ENCODE data around the gene SYNDIG1. TPM values are rescaled to one million over a fixed set of nuclear protein-coding genes. Genes with fewer than 3 reads are reported as not detected.

SYNDIG1 gene
- total and polyA plus RNA-seq, 9 of the 15 experiments (the other 6 are each of a cell fraction or from before 2014, with no cell fraction given) = not detected

DNA sequence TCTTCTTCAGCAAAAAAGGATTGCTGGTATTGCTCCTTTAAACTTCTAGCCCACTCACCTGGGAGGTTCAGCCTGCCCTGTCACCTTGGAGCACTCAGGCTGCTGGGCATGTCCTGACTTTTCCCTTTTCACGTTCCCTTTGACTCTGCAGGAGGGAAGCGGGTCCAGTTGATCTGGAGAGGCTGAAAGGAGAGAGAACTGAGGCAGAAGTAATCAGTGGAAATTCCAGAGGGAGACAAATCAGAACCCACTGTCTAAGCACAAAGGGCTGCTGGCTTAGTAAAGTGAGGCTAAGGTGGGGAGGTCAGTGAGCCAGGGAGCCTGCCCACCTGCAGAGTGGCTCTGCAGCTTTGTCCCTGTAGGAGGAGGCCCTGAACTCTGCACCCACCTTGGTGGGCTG, 9.7 kb upstream of the SYNDIG1 start:
- H3K4me2 ChIP-seq (ENCODE audit: insufficient read depth, low read length) = no peak overlapping the region
- ChIA-PET CTCF (ENCODE audit: low intra/inter-chr PET ratio) (no interaction called here), POLR2A (no interaction called here)
- H3K4me3 ChIP-seq = no peak overlapping the region
- intact Hi-C loops (cut with micrococcal nuclease) = no loop called here
- no peak for FAIRE-seq
- H3K27me3 ChIP-seq (ENCODE audit: control insufficient read depth in 2 of 2, insufficient read depth in 2 of 2, low read length in 2 of 2) = no peaks in the 10 kb centered on the region; a peak in 1 of 5 replicates
- H3K9me3 ChIP-seq (replicated peaks; ENCODE audit: control insufficient read depth, insufficient read depth, low read depth, low read length) = no peaks in the 10 kb centered on the region
- no peak overlapping the region for H2AFZ ChIP-seq (ENCODE audit: low read depth, low read length)
- no peak for DNase-seq (ENCODE audit: extremely low read depth in 1 of 4, low spot score in 3 of 4)
- no CpG with 5 or more reads among the region's 2 CpGs for WGBS (ENCODE audit: insufficient coverage, low coverage, missing lambda C conversion rate)
- H3K9ac ChIP-seq (ENCODE audit: insufficient read depth in 1 of 2, low read depth in 2 of 2, low read length in 2 of 2) = no peak overlapping the region
- ATAC-seq = no peak
- no peaks in the 10 kb centered on the region for H3K36me3 ChIP-seq (ENCODE audit: control insufficient read depth, insufficient read depth, low read length)
- BruUV-seq (replicated peaks) = no TSS peak
- in situ Hi-C loops (cut with MboI) = no loop called here
- H4K20me1 ChIP-seq (replicated peaks; ENCODE audit: control insufficient read depth, insufficient read depth, low read length) = no peaks in the 10 kb centered on the region; the same call in 1 of the 2 replicates
- no peak for TF ChIP-seq GATAD2A (IDR thresholded peaks at IDR 0.05)
- TF ChIP-seq, protein P1, sequence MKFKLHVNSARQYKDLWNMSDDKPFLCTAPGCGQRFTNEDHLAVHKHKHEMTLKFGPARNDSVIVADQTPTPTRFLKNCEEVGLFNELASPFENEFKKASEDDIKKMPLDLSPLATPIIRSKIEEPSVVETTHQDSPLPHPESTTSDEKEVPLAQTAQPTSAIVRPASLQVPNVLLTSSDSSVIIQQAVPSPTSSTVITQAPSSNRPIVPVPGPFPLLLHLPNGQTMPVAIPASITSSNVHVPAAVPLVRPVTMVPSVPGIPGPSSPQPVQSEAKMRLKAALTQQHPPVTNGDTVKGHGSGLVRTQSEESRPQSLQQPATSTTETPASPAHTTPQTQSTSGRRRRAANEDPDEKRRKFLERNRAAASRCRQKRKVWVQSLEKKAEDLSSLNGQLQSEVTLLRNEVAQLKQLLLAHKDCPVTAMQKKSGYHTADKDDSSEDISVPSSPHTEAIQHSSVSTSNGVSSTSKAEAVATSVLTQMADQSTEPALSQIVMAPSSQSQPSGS (CRISPR knock-in tag; IDR thresholded peaks at IDR 0.05) = no peak
- TF ChIP-seq EGR1 (conservative IDR thresholded peaks at IDR 0.05) = no peak
- no peak for TF ChIP-seq SIN3A (IDR thresholded peaks at IDR 0.05; ENCODE audit: borderline replicate concordance in 2 of 2, control insufficient read depth in 1 of 2, low read depth in 2 of 2, low read length in 2 of 2)
- no peak for TF ChIP-seq HNRNPH1 (optimal IDR thresholded peaks at IDR 0.05; ENCODE audit: low read depth, low read length)
- TF ChIP-seq ZNF696 (CRISPR knock-in tag; conservative IDR thresholded peaks at IDR 0.05) = no peak
- TF ChIP-seq NCOA6 (IDR thresholded peaks at IDR 0.05) = no peak
- TF ChIP-seq, protein P2, sequence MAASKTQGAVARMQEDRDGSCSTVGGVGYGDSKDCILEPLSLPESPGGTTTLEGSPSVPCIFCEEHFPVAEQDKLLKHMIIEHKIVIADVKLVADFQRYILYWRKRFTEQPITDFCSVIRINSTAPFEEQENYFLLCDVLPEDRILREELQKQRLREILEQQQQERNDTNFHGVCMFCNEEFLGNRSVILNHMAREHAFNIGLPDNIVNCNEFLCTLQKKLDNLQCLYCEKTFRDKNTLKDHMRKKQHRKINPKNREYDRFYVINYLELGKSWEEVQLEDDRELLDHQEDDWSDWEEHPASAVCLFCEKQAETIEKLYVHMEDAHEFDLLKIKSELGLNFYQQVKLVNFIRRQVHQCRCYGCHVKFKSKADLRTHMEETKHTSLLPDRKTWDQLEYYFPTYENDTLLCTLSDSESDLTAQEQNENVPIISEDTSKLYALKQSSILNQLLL (CRISPR knock-in tag; IDR thresholded peaks at IDR 0.05; ENCODE audit: borderline replicate concordance) = no peak
- TF ChIP-seq, protein P3, sequence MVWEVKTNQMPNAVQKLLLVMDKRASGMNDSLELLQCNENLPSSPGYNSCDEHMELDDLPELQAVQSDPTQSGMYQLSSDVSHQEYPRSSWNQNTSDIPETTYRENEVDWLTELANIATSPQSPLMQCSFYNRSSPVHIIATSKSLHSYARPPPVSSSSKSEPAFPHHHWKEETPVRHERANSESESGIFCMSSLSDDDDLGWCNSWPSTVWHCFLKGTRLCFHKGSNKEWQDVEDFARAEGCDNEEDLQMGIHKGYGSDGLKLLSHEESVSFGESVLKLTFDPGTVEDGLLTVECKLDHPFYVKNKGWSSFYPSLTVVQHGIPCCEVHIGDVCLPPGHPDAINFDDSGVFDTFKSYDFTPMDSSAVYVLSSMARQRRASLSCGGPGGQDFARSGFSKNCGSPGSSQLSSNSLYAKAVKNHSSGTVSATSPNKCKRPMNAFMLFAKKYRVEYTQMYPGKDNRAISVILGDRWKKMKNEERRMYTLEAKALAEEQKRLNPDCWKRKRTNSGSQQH (CRISPR knock-in tag; IDR thresholded peaks at IDR 0.05) = no peak
- TF ChIP-seq BRD4 (IDR thresholded peaks at IDR 0.05) = no peak
- TF ChIP-seq SRSF3 (IDR thresholded peaks at IDR 0.05; ENCODE audit: insufficient read depth, low read length) = no peak
- TF ChIP-seq ZNF57 (CRISPR knock-in tag; IDR thresholded peaks at IDR 0.05) = no peak
- TF ChIP-seq CBFA2T2 (conservative IDR thresholded peaks at IDR 0.05) = no peak
- TF ChIP-seq PPARD (CRISPR knock-in tag; IDR thresholded peaks at IDR 0.05) = no peak
- TF ChIP-seq, protein P4, sequence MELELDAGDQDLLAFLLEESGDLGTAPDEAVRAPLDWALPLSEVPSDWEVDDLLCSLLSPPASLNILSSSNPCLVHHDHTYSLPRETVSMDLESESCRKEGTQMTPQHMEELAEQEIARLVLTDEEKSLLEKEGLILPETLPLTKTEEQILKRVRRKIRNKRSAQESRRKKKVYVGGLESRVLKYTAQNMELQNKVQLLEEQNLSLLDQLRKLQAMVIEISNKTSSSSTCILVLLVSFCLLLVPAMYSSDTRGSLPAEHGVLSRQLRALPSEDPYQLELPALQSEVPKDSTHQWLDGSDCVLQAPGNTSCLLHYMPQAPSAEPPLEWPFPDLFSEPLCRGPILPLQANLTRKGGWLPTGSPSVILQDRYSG (tag; conservative IDR thresholded peaks at IDR 0.05; ENCODE audit: low read depth) = no peak
- TF ChIP-seq, protein P5, sequence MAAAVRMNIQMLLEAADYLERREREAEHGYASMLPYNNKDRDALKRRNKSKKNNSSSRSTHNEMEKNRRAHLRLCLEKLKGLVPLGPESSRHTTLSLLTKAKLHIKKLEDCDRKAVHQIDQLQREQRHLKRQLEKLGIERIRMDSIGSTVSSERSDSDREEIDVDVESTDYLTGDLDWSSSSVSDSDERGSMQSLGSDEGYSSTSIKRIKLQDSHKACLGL (CRISPR knock-in tag; IDR thresholded peaks at IDR 0.05; ENCODE audit: borderline replicate concordance, poor library complexity, severe bottlenecking) = no peak
- TF ChIP-seq CXXC5 (CRISPR knock-in tag; IDR thresholded peaks at IDR 0.05) = no peak
- H3K79me2 ChIP-seq (ENCODE audit: control insufficient read depth, insufficient read depth, low read length) = no peaks in the 10 kb centered on the region
- no peak overlapping the region for H3K27ac ChIP-seq (ENCODE audit: extremely low read depth, low read depth, low read length)
- no peaks in the 10 kb centered on the region for H3K4me1 ChIP-seq (replicated peaks in 1 of 2; ENCODE audit: control insufficient read depth in 2 of 2, insufficient read depth in 2 of 2, low read length in 2 of 2)
- H3K9me1 ChIP-seq (ENCODE audit: control insufficient read depth, insufficient read depth, low read length) = no peaks in the 10 kb centered on the region
